ENCODE measurements around the gene FURIN. TPM values are rescaled to one million over a fixed set of nuclear protein-coding genes. Genes with fewer than 3 reads are reported as not detected.
"Not testable (repeated sequence)": the region's sequence is repeated elsewhere in the genome, so short reads cannot be mapped to it uniquely, and the experiment has no call there.

Gene FURIN
- total RNA-seq, 1 donor from 2014 or later: 432 TPM

GRCh38 chr15:90921887-90922286 is 53.5 kb downstream of the FURIN start:
- intact Hi-C loops (cut with micrococcal nuclease): no loop called here
- peaks cover 29% of the 10 kb centered on the region for H3K4me1 Mint-ChIP-seq
- no peaks in the 10 kb centered on the region for H3K27me3 Mint-ChIP-seq
- no peak for DNase-seq
- peak overlapping the region; percentile 53 for H3K27ac Mint-ChIP-seq
- H3K36me3 Mint-ChIP-seq (ENCODE audit: low read depth): peaks cover 55% of the 10 kb centered on the region
- H3K9me3 Mint-ChIP-seq: no peaks in the 10 kb centered on the region
- no peak overlapping the region for H3K4me3 Mint-ChIP-seq

GRCh38 chr15:90922712-90923322 is 54.4 kb downstream of the FURIN start:
- H3K4me3 Mint-ChIP-seq; intact Hi-C loops (cut with micrococcal nuclease); H3K27me3 Mint-ChIP-seq; H3K9me3 Mint-ChIP-seq: not testable (repeated sequence)
- DNase-seq: peak; percentile 73
- Mint-ChIP-seq H3K27ac (peak overlapping the region; percentile 78), H3K4me1 (peaks cover 29% of the 10 kb centered on the region), H3K36me3 (ENCODE audit: low read depth) (peaks cover 46% of the 10 kb centered on the region)

GRCh38 chr15:90924375-90924774 is 56.0 kb downstream of the FURIN start:
- intact Hi-C loops (cut with micrococcal nuclease): loop anchor here (1.0 kb wide), 1 partner anchor 22 kb away; no protein-coding TSS in a partner anchor
- no peaks in the 10 kb centered on the region for H3K9me3 Mint-ChIP-seq
- peaks cover 34% of the 10 kb centered on the region for H3K36me3 Mint-ChIP-seq (ENCODE audit: low read depth)
- H3K27ac Mint-ChIP-seq: peak overlapping the region; percentile 77
- no peak for DNase-seq
- H3K27me3 Mint-ChIP-seq: no peaks in the 10 kb centered on the region
- H3K4me1 Mint-ChIP-seq: peaks cover 35% of the 10 kb centered on the region
- no peak overlapping the region for H3K4me3 Mint-ChIP-seq

GRCh38 chr15:90926766-90927165 is 58.4 kb downstream of the FURIN start:
- peaks cover 16% of the 10 kb centered on the region for H3K36me3 Mint-ChIP-seq (ENCODE audit: low read depth)
- H3K27ac Mint-ChIP-seq; DNase-seq; H3K9me3 Mint-ChIP-seq; intact Hi-C loops (cut with micrococcal nuclease); H3K4me3 Mint-ChIP-seq; H3K27me3 Mint-ChIP-seq: not testable (repeated sequence)
- H3K4me1 Mint-ChIP-seq: peaks cover 48% of the 10 kb centered on the region

GRCh38 chr15:90928106-90928505 is 59.7 kb downstream of the FURIN start:
- H3K36me3 Mint-ChIP-seq (ENCODE audit: low read depth): peaks cover 11% of the 10 kb centered on the region

GRCh38 chr15:90929246-90930019 is 61.0 kb downstream of the FURIN start:
- Mint-ChIP-seq H3K27ac (peak overlapping the region; percentile 99), H3K27me3 (no peaks in the 10 kb centered on the region), H3K36me3 (ENCODE audit: low read depth) (peaks cover 5% of the 10 kb centered on the region), H3K4me1 (peaks cover 42% of the 10 kb centered on the region), H3K9me3 (no peaks in the 10 kb centered on the region), H3K4me3 (peak overlapping the region; percentile 99)
- intact Hi-C loops (cut with micrococcal nuclease): loop anchor here (5.0 to 10.0 kb wide), 5 partner anchors 57 to 1595 kb away; partner anchors contain the start of genes IQGAP1 and POLG
- peak; percentile 64 for DNase-seq

More at GRCh38 chr15:90928106-90928505, 59.7 kb downstream of the FURIN start:
- H3K27ac Mint-ChIP-seq: peak overlapping the region; percentile 64
- H3K4me3 Mint-ChIP-seq: peak overlapping the region; percentile 40
- H3K27me3 Mint-ChIP-seq; H3K9me3 Mint-ChIP-seq; DNase-seq; intact Hi-C loops (cut with micrococcal nuclease): not testable (repeated sequence)
- peaks cover 42% of the 10 kb centered on the region for H3K4me1 Mint-ChIP-seq

- H3K4me1 Mint-ChIP-seq: peaks cover 39% of the 10 kb centered on the region
- peak; percentile 67 for DNase-seq
- peaks cover 4% of the 10 kb centered on the region for H3K36me3 Mint-ChIP-seq (ENCODE audit: low read depth)
- no peaks in the 10 kb centered on the region for H3K27me3 Mint-ChIP-seq
- intact Hi-C loops (cut with micrococcal nuclease): loop anchor here (5.0 to 10.0 kb wide), 5 partner anchors 59 to 1596 kb away; partner anchors contain the start of genes IQGAP1 and POLG
- peak overlapping the region; percentile 99 for H3K4me3 Mint-ChIP-seq
- peak overlapping the region; percentile 99 for H3K27ac Mint-ChIP-seq
- H3K9me3 Mint-ChIP-seq: no peaks in the 10 kb centered on the region
Observed at GRCh38 chr15:90930861-90931574, 62.6 kb downstream of the FURIN start.

- no peak for DNase-seq
- Mint-ChIP-seq H3K4me1 (peaks cover 44% of the 10 kb centered on the region), H3K27me3 (no peaks in the 10 kb centered on the region), H3K4me3 (peak overlapping the region; percentile 99), H3K9me3 (no peaks in the 10 kb centered on the region), H3K27ac (peak overlapping the region; percentile 99), H3K36me3 (ENCODE audit: low read depth) (peaks cover 9% of the 10 kb centered on the region)
- intact Hi-C loops (cut with micrococcal nuclease): loop anchor here (5.0 to 10.0 kb wide), 5 partner anchors 59 to 1597 kb away; partner anchors contain the start of genes IQGAP1 and POLG
Observed at GRCh38 chr15:90931575-90931827, 63.1 kb downstream of the FURIN start.

- DNase-seq: peak; percentile 98
- Mint-ChIP-seq H3K27ac (peak within 1 kb of the TSS; percentile 99), H3K4me1 (peaks cover 49% of the 10 kb centered on the region), H3K36me3 (ENCODE audit: low read depth) (peaks cover 13% of the 10 kb centered on the region), H3K9me3 (no peaks in the 10 kb centered on the region), H3K27me3 (no peaks in the 10 kb centered on the region), H3K4me3 (peak within 1 kb of the TSS; percentile 99)
- intact Hi-C loops (cut with micrococcal nuclease): loop anchor here (1.0 to 10.0 kb wide), 7 partner anchors 60 to 1597 kb away; partner anchors contain the start of genes CIB1, IQGAP1, POLG and PRC1
Observed at GRCh38 chr15:90931828-90932659, 63.7 kb downstream of the FURIN start, which contains the start of gene HDDC3. Gene HDDC3, minus strand, starts transcription at chr15:90932549. Its CDS starts 9 bp downstream, at chr15:90932540.

- Mint-ChIP-seq H3K9me3 (no peaks in the 10 kb centered on the region), H3K36me3 (ENCODE audit: low read depth) (peaks cover 13% of the 10 kb centered on the region), H3K4me1 (peaks cover 49% of the 10 kb centered on the region), H3K4me3 (peak overlapping the region; percentile 99), H3K27me3 (no peaks in the 10 kb centered on the region), H3K27ac (peak overlapping the region; percentile 99)
- no peak for DNase-seq
- intact Hi-C loops (cut with micrococcal nuclease): loop anchor here (1.0 to 10.0 kb wide), 7 partner anchors 60 to 1598 kb away; partner anchors contain the start of genes CIB1, IQGAP1, POLG and PRC1
Observed at GRCh38 chr15:90932660-90932991, 64.2 kb downstream of the FURIN start.
